AG09319 (cell line): Measurements from ENCODE around the gene CEPT1.

Source experiments
- DNase-seq: peaks from one replicate; pipeline ENCODE4 v3.0.0-alpha.2; 2010; ENCODE audit warnings: low read depth; ENCODE audit errors: extremely low read depth
- TF ChIP-seq, protein P1 (sequence below): IDR thresholded peaks from 2 replicates; pipeline ENCODE4 v1.5.1; 2011; ENCODE audit warnings: low read depth, mild to moderate bottlenecking, inconsistent platforms, low read length, moderate library complexity

CEPT1 gene

DNA sequence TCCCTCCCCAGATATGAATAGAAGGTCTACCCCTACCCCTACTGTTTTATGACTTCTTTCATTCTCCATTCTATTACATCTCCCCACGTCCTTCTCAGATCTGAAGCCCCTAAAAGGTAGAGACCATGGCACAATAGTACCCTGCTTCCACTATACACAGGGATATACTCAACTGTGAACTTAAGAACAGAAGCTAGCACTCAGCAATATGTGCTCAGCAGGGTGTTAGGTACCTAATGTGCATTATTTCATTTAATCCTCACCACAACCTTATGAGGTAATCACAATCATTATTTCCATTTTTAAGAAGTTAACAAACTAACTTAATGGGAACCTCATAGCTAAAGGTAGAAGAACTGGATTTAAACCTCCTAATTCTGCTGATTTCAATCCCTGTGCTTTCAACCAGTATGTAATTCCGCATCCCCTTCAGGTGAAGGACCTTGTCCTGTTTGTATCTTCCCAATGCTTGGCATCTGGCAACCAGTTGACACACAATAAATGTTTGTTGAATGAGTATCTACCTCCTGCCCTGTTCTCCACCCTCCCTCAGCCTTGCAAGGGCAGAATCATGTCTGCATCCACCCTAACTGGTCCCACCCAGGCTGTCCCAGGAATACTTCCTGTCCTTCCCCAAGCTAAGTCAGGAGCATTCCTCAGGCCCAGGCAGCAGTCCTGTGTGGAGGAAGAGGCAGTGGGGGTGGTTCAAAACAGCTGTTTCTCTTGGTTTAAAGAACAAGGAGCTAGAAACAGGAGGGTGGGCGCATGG is 53.9 kb downstream of the CEPT1 start:
- no peak for DNase-seq
- TF ChIP-seq, protein P1, sequence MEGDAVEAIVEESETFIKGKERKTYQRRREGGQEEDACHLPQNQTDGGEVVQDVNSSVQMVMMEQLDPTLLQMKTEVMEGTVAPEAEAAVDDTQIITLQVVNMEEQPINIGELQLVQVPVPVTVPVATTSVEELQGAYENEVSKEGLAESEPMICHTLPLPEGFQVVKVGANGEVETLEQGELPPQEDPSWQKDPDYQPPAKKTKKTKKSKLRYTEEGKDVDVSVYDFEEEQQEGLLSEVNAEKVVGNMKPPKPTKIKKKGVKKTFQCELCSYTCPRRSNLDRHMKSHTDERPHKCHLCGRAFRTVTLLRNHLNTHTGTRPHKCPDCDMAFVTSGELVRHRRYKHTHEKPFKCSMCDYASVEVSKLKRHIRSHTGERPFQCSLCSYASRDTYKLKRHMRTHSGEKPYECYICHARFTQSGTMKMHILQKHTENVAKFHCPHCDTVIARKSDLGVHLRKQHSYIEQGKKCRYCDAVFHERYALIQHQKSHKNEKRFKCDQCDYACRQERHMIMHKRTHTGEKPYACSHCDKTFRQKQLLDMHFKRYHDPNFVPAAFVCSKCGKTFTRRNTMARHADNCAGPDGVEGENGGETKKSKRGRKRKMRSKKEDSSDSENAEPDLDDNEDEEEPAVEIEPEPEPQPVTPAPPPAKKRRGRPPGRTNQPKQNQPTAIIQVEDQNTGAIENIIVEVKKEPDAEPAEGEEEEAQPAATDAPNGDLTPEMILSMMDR: no peak

DNA sequence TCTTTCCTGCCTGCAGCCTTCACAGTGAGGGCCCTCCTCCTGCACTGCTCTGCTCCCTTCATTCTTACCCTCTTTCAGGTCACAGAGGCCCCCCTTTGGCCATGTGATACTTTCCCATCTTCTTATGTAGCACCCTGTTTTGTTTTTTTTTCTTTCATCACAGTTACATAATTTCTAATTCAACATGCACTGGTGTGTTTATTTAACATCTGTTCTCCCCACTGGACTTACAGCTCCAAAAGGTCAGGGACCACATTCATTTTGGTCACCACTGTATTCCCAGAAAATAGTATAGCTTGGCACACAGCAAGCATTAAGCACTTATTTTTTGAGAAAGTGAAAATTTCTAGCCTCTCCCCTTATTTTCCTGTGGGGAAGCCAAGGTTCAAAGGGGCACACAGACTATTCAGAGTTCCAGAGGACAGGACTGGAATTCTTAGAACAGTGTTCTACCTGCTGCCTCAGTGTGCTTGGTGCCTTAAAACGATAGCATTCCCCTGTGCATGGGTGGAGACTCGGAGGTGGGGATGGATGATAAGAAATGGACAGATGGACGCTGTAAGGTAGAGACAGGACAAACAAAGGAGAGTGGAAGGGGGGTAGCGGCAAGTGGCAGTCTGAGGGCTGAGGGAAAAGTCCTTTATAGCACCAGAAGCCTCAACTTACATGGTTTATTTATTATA is 55.1 kb downstream of the CEPT1 start:
- DNase-seq: no peak
- TF ChIP-seq, protein P1: no peak

DNA sequence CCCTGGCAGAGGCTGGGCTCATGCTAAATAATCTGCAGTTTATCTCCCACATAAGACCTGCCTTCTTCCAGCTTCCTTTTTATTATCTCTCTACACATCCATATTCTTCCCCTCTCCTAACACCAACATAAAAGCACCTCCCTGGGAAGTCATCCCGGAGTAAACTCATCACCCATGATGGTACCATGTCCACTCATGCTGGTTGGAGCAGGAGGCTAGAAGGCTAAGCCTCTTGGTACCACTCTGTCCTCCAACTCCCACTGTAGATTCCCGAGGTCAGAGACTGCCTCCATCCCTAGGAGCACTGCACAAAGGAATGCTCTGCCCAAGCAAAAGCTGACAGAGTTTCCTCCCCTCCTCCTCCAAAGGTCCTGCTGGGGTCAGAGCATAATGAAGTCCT is 56.2 kb downstream of the CEPT1 start:
- TF ChIP-seq, protein P1: no peak
- no peak for DNase-seq

DNA sequence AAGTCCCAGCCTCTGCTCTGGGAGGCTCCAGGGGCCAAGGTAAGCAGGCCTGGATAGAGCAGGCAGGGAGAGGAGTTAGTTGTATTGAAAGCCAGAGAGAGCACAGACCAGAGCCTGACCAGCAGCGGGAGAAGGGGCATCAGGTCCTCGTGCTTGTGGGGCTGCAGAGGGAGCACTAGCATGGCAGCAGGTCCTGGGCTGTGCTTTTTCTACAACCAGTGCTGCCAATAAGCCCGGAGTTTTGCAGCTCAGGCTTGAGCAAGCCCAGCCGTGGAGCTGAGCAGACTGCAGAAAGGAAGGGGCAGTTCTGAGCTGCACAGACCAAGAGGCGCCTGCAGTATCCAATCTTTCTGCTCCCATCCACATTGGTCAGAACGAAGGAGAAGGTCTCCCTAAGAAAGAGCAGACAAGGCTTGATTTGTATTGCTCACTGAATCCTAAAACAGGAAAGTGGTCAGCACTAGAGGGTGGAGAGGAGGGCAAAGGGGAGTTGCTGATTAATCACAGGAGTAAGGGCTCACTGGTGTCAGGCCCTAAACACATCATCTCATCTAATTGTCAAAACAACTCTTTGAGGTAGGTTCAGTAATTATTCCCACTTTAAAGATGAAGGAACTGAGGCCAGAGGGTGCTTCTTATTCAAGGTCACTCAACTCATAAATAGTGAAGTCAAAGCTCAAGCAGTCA is 57.7 kb downstream of the CEPT1 start:
- TF ChIP-seq, protein P1: peak; percentile 30
- no peak for DNase-seq

DNA sequence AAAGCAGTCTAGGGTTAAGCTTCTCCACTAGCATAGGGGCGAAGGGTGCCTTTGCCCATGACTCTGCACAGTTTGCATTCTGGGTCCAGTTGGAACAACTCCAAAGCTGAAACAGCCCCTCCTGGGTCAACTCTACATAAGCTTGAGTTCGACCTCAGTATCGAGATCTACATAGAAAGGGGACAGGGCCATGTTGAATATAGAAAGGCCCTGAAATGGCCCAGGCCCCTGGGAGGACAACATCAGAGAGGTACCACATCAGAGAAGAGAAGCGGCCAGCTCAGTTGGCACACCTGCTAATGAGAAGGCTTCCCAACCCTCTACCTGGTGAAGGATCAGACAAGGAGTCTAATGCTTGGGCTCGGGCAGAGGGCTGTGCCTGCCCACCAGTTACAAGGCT is 58.8 kb downstream of the CEPT1 start:
- no peak for DNase-seq
- TF ChIP-seq, protein P1: no peak

DNA sequence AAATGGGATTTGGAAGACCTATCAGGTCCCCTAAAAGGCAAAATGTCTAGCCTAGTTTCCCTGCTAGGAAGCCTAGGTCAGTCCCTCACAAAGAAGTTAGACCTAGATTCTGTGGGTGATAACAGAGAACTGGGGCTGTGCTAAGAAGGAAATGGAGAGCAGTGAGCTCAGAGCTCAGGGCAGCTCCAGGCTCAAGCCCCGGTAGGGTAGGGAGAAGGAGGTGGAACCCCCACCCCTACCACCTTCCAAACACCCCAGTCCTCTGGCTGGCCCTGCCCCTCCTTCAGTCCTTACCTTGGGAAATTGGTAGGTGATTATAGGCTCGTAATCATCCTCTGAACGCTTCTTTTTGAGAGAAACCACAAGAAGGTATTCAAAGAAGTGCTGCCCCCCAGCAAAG is 59.3 kb downstream of the CEPT1 start:
- TF ChIP-seq, protein P1: no peak

More for the DNA sequence above, 59.3 kb downstream of the CEPT1 start:
- DNase-seq: no peak
